DND-41 (cell line): ENCODE measurements around the gene CHID1.
A peak's percentile ranks its signal among the peaks of the same experiment; 100 is the strongest.

Source experiments
- ATAC-seq: fragments of 200-7000 bp; cut with Tn5 transposase; 3 replicates; pipeline ENCODE4 v1.9.1; 2021; ENCODE audit warnings: low read depth; ENCODE audit not compliant: insufficient read depth
- DNase-seq: peaks from one replicate; pipeline ENCODE4 v3.0.0-alpha.2; 2020
- H2AFZ ChIP-seq: 2 replicates; pipeline ENCODE4 v1.6.0; 2012; ENCODE audit warnings: low read depth, low read length
- H3K27ac ChIP-seq: 2 replicates; pipeline ENCODE4 v1.5.1; 2012; ENCODE audit warnings: low read length, inconsistent platforms
- H3K27me3 ChIP-seq: fragments of 200-600 bp; sonication (generic); 2 replicates; pipeline ENCODE4 v1.6.0; 2012; ENCODE audit warnings: low read length, mild to moderate bottlenecking, inconsistent platforms; ENCODE audit not compliant: insufficient read depth, poor library complexity
- H3K36me3 ChIP-seq: 2 replicates; pipeline ENCODE4 v1.5.1; 2012; ENCODE audit warnings: low read length, inconsistent platforms; ENCODE audit not compliant: insufficient read depth
- H3K4me1 ChIP-seq: 2 replicates; pipeline ENCODE4 v1.5.1; 2012; ENCODE audit warnings: mild to moderate bottlenecking, low read length; ENCODE audit not compliant: insufficient read depth
- H3K4me2 ChIP-seq: 2 replicates; pipeline ENCODE4 v1.6.0; 2012; ENCODE audit warnings: mild to moderate bottlenecking, moderate library complexity, low read length, inconsistent platforms; ENCODE audit not compliant: insufficient read depth
- H3K4me3 ChIP-seq, 2 experiments: fragments of 200-600 bp in 1 of 2; shearing (Covaris generic) in 1 of 2; 2 replicates each; pipeline ENCODE4 v1.5.1; 2012 to 2016; ENCODE audit warnings: inconsistent platforms in 2 of 2, low read length in 2 of 2, mild to moderate bottlenecking in 2 of 2, low read depth in 1 of 2, moderate library complexity in 1 of 2
- H3K79me2 ChIP-seq: 2 replicates; pipeline ENCODE4 v1.6.0; 2012; ENCODE audit warnings: low read length, inconsistent platforms; ENCODE audit not compliant: insufficient read depth
- H3K9ac ChIP-seq: 2 replicates; pipeline ENCODE4 v1.6.0; 2012; ENCODE audit warnings: low read depth, mild to moderate bottlenecking, inconsistent platforms, low read length, moderate library complexity
- H3K9me3 ChIP-seq: 2 replicates; pipeline ENCODE4 v1.5.1; 2012; ENCODE audit warnings: low read length, moderate library complexity, mild to moderate bottlenecking, inconsistent platforms; ENCODE audit not compliant: insufficient read depth, severe bottlenecking
- H4K20me1 ChIP-seq: 2 replicates; pipeline ENCODE4 v1.6.0; 2012; ENCODE audit warnings: low read length; ENCODE audit not compliant: insufficient read depth
- EZH2 ChIP-seq: IDR thresholded peaks from 3 replicates; pipeline ENCODE4 v1.6.1; 2012; ENCODE audit warnings: borderline replicate concordance, low read depth, mild to moderate bottlenecking, moderate library complexity, low read length, inconsistent platforms; ENCODE audit not compliant: severe bottlenecking
- TF ChIP-seq, protein P1 (sequence below): IDR thresholded peaks from 2 replicates; pipeline ENCODE4 v1.5.1; 2012; ENCODE audit warnings: borderline replicate concordance, low read length, moderate library complexity, mild to moderate bottlenecking; ENCODE audit not compliant: poor library complexity, severe bottlenecking; ENCODE audit errors: extremely low read depth

CHID1 gene

DNA sequence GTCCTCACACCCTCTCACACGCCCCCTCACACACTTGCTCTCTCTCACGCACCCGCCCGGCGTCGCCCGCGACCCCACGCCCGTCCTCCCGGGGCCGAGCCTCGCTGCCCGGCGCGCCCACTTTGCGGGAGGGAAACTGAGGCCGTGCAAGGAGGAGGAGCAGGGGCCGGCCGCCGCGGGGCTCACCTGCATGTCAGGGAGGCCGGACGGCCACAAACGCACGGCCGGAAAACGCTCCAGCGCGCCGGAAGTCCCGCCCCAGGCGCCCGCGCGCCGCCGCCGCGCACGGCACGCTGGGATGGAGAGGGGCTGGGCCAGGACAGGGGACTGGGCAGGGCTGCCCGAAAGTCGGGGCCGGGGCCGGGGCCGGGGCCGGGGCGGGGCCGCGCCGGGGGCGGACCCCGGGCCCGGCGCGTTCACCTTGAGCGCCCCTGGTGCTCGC, at the start of gene CHID1:
Gene CHID1 (minus strand): TSS at position 222 of the 442 bp plus-strand sequence. CDS start 5,994 bp downstream, outside the sequence.
- Histone ChIP-seq H4K20me1 (peaks cover 25% of the 10 kb centered on the region), H3K27ac (peak within 1 kb of the TSS; percentile 72), H2AFZ (peak within 1 kb of the TSS; percentile 100), H3K4me2 (peak within 1 kb of the TSS; percentile 85), H3K9ac (peak within 1 kb of the TSS; percentile 94), H3K9me3 (no peaks in the 10 kb centered on the region), H3K79me2 (peaks cover 49% of the 10 kb centered on the region), H3K4me1 (peaks cover 30% of the 10 kb centered on the region), H3K36me3 (peaks cover 20% of the 10 kb centered on the region), H3K27me3 (no peaks in the 10 kb centered on the region), H3K4me3 (peak within 1 kb of the TSS; percentile 99)
- peak; percentile 86 for DNase-seq
- peak; percentile 91 for ATAC-seq
- no peak for TF ChIP-seq EZH2
- TF ChIP-seq, protein P1, sequence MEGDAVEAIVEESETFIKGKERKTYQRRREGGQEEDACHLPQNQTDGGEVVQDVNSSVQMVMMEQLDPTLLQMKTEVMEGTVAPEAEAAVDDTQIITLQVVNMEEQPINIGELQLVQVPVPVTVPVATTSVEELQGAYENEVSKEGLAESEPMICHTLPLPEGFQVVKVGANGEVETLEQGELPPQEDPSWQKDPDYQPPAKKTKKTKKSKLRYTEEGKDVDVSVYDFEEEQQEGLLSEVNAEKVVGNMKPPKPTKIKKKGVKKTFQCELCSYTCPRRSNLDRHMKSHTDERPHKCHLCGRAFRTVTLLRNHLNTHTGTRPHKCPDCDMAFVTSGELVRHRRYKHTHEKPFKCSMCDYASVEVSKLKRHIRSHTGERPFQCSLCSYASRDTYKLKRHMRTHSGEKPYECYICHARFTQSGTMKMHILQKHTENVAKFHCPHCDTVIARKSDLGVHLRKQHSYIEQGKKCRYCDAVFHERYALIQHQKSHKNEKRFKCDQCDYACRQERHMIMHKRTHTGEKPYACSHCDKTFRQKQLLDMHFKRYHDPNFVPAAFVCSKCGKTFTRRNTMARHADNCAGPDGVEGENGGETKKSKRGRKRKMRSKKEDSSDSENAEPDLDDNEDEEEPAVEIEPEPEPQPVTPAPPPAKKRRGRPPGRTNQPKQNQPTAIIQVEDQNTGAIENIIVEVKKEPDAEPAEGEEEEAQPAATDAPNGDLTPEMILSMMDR = no peak

DNA sequence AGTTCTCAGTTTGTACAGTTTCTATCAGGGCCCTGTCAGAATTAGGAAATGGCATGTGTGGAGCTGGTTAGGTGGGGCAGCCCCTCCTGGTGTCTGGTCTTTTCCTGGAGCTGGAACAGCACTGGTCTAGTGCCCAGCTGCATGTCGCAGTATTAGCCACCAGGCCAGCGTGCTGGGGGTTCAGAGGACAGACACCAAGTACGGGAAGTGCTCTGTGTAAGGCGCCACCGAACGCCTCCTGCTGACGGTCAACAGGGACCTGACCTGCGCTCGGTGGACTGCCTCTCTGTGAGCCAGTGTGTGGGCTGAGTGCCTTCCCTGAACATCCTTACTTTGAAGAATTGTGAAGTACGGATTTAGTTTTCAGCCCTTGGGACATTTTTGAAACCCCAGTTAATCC, 49.0 kb upstream of the CHID1 start:
- no peak overlapping the region for H2AFZ ChIP-seq
- H3K9me3 ChIP-seq = no peaks in the 10 kb centered on the region
- peaks cover 25% of the 10 kb centered on the region for H4K20me1 ChIP-seq
- no peaks in the 10 kb centered on the region for H3K4me1 ChIP-seq
- DNase-seq = no peak
- H3K36me3 ChIP-seq = peaks cover 42% of the 10 kb centered on the region
- no peak overlapping the region for H3K9ac ChIP-seq
- no peaks in the 10 kb centered on the region for H3K27me3 ChIP-seq
- no peak overlapping the region for H3K4me2 ChIP-seq
- TF ChIP-seq, protein P1 = no peak
- TF ChIP-seq EZH2 = no peak
- no peak overlapping the region for H3K4me3 ChIP-seq
- H3K79me2 ChIP-seq = peaks cover 40% of the 10 kb centered on the region
- ATAC-seq = no peak
- H3K27ac ChIP-seq = no peak overlapping the region

DNA sequence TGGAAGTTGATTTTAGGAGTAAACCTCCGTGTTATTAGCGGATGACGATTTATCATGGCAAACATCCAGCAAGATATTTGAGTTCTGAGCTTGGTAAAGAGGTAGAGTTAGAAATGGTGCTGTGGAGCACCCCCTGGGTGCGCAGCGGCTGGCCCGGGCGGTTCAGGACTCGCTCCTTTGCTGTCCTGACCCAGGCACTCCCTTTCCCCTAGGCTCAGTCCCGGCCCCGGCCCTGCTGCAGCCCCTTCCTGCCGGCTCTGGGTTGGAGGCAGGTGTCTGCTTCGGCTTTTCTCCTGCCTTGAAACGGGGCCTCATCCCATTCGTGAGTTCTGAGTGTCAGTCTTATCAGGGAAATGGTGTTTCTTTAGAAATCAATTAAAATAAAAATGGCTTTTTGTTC, 48.4 kb upstream of the CHID1 start:
- no peaks in the 10 kb centered on the region for H3K4me1 ChIP-seq
- peaks cover 31% of the 10 kb centered on the region for H4K20me1 ChIP-seq
- no peak overlapping the region for H3K9ac ChIP-seq
- no peak overlapping the region for H3K27ac ChIP-seq
- H3K36me3 ChIP-seq = peaks cover 38% of the 10 kb centered on the region
- DNase-seq (no peak), ATAC-seq (no peak)
- TF ChIP-seq, protein P1 = no peak
- TF ChIP-seq EZH2 = no peak
- H3K27me3 ChIP-seq = no peaks in the 10 kb centered on the region
- H2AFZ ChIP-seq = no peak overlapping the region
- H3K9me3 ChIP-seq = no peaks in the 10 kb centered on the region
- peaks cover 46% of the 10 kb centered on the region for H3K79me2 ChIP-seq
- H3K4me3 ChIP-seq = no peak overlapping the region
- H3K4me2 ChIP-seq = no peak overlapping the region
